K562 (cell line): ENCODE data around the gene MALAT1. TPM values are rescaled to one million over a fixed set of nuclear protein-coding genes. Genes with fewer than 3 reads are reported as not detected.

ENCODE experiments used
- ATF4 ChIP-seq: fragments of 450-650 bp; formaldehyde crosslinking; IDR thresholded peaks from 2 replicates; pipeline ENCODE4 v1.4.0; 2022; ENCODE audit warnings: mild to moderate bottlenecking, moderate library complexity
- ATF7 ChIP-seq: fragments of 450-650 bp; IDR thresholded peaks from 2 replicates; pipeline ENCODE4 v1.7.1; 2014; ENCODE audit warnings: mild to moderate bottlenecking, moderate library complexity
- CHD2 ChIP-seq: IDR thresholded peaks from 2 replicates; pipeline ENCODE4 v1.6.1; 2011; ENCODE audit warnings: low read depth, low read length
- CTBP1 ChIP-seq: fragments of 450-650 bp; IDR thresholded peaks from 2 replicates; pipeline ENCODE4 v1.6.1; 2016; ENCODE audit warnings: borderline replicate concordance
- FOSL1 ChIP-seq: fragments of 200-800 bp; sonication (Bioruptor generic); conservative IDR thresholded peaks from 2 replicates; pipeline ENCODE4 v1.6.1; 2016; ENCODE audit warnings: missing genetic modification characterization, missing compliant biosample characterization
- HNRNPL ChIP-seq: fragments of 200-400 bp; formaldehyde crosslinking; IDR thresholded peaks from 2 replicates; pipeline ENCODE4 v1.6.1; 2017; ENCODE audit warnings: low read depth, mild to moderate bottlenecking, low read length
- HNRNPUL1 ChIP-seq: fragments of 200-400 bp; formaldehyde crosslinking; IDR thresholded peaks from 2 replicates; pipeline ENCODE4 v1.6.1; 2017; ENCODE audit warnings: low read length
- ILF3 ChIP-seq: fragments of 450-650 bp; IDR thresholded peaks from 2 replicates; pipeline ENCODE4 v1.6.1; 2018; ENCODE audit warnings: antibody characterized with exemption, mild to moderate bottlenecking, moderate library complexity, borderline replicate concordance
- KLF10 ChIP-seq: fragments of 250-450 bp; sonication (Bioruptor Pico); IDR thresholded peaks from 2 replicates; pipeline ENCODE4 v1.6.1; 2021; ENCODE audit warnings: matching md5 sums
- MAFK ChIP-seq: IDR thresholded peaks from 2 replicates; pipeline ENCODE4 v1.6.1; 2011; ENCODE audit warnings: low read length, improper control_type of control experiment
- MECOM ChIP-seq: fragments of 250-450 bp; sonication (Bioruptor Pico); IDR thresholded peaks from 2 replicates; pipeline ENCODE4 v1.8.0; 2022; ENCODE audit warnings: inconsistent platforms
- MED1 ChIP-seq: sonication (generic); formaldehyde crosslinking; IDR thresholded peaks from 2 replicates; pipeline ENCODE4 v1.8.1; 2023; ENCODE audit warnings: missing genetic modification reagents, borderline replicate concordance
- MXI1 ChIP-seq: IDR thresholded peaks from 2 replicates; pipeline ENCODE4 v1.6.1; 2011; ENCODE audit warnings: low read depth, mild to moderate bottlenecking, improper control_type of control experiment, low read length
- NCOR1 ChIP-seq: fragments of 450-650 bp; IDR thresholded peaks from 2 replicates; pipeline ENCODE4 v1.6.1; 2016; ENCODE audit warnings: mild to moderate bottlenecking, moderate library complexity
- NFXL1 ChIP-seq: fragments of 450-650 bp; formaldehyde crosslinking; IDR thresholded peaks from 2 replicates; pipeline ENCODE4 v1.4.0; 2021; ENCODE audit warnings: mild to moderate bottlenecking
- NR2C1 ChIP-seq, 2 experiments: fragments of 450-650 bp; IDR thresholded peaks; 2 replicates each; pipeline ENCODE4 v1.6.1; 2017; ENCODE audit warnings: mild to moderate bottlenecking in 2 of 2, antibody characterized with exemption in 1 of 2, inconsistent platforms in 1 of 2, missing compliant biosample characterization in 1 of 2, missing genetic modification characterization in 1 of 2
- PHB ChIP-seq: fragments of 250-450 bp; sonication (Bioruptor Pico); IDR thresholded peaks from 2 replicates; pipeline ENCODE4 v1.5.0; 2021
- PRPF4 ChIP-seq: fragments of 200-400 bp; formaldehyde crosslinking; IDR thresholded peaks from one replicate; pipeline ENCODE4 v1.6.1; 2017; ENCODE audit warnings: low read length, low read depth, mild to moderate bottlenecking; ENCODE audit not compliant: insufficient read depth, poor library complexity, severe bottlenecking
- RBFOX2 ChIP-seq: fragments of 200-400 bp; formaldehyde crosslinking; IDR thresholded peaks from 2 replicates; pipeline ENCODE4 v1.6.1; 2017; ENCODE audit warnings: low read depth, mild to moderate bottlenecking, low read length, moderate library complexity
- SMARCA5 ChIP-seq: fragments of 450-650 bp; IDR thresholded peaks from 2 replicates; pipeline ENCODE4 v1.6.1; 2016
- SMARCB1 ChIP-seq: IDR thresholded peaks from 2 replicates; pipeline ENCODE4 v1.6.1; 2011; ENCODE audit warnings: improper control_type of control experiment, low read depth; ENCODE audit not compliant: insufficient read length
- SP1 ChIP-seq: sonication (generic); formaldehyde crosslinking; IDR thresholded peaks from 2 replicates; pipeline ENCODE4 v1.8.1; 2022; ENCODE audit warnings: mild to moderate bottlenecking, missing genetic modification reagents
- SREBF2 ChIP-seq: sonication (generic); formaldehyde crosslinking; IDR thresholded peaks from 2 replicates; pipeline ENCODE4 v1.4.0; 2020; ENCODE audit warnings: mild to moderate bottlenecking, missing genetic modification reagents
- ZBED1 ChIP-seq: IDR thresholded peaks from 2 replicates; pipeline ENCODE4 v1.6.1; 2014
- ZKSCAN3 ChIP-seq: fragments of 250-450 bp; sonication (Bioruptor Pico); IDR thresholded peaks from 2 replicates; pipeline ENCODE4 v1.4.0; 2020
- ZNF445 ChIP-seq: fragments of 250-450 bp; sonication (Bioruptor Pico); IDR thresholded peaks from 2 replicates; pipeline ENCODE4 v1.4.0; 2020; ENCODE audit warnings: low read depth, mild to moderate bottlenecking, moderate library complexity
- ZNF551 ChIP-seq: fragments of 250-450 bp; sonication (Bioruptor Pico); IDR thresholded peaks from 2 replicates; pipeline ENCODE4 v1.5.0; 2021; ENCODE audit warnings: mild to moderate bottlenecking, moderate library complexity
- ZNF584 ChIP-seq: fragments of 200-800 bp; sonication (Bioruptor generic); IDR thresholded peaks from 2 replicates; pipeline ENCODE4 v1.6.1; 2016; ENCODE audit warnings: low read depth, mild to moderate bottlenecking, missing genetic modification characterization, missing compliant biosample characterization
- ZNF639 ChIP-seq, 2 experiments: fragments of 200-800 bp in 1 of 2; sonication (Bioruptor generic) in 1 of 2; sonication (generic) in 1 of 2; formaldehyde crosslinking in 1 of 2; IDR thresholded peaks in 1 of 2; conservative IDR thresholded peaks in 1 of 2; 2 replicates each; pipeline versions ENCODE4 v1.5.0 to v1.6.1; 2016 to 2020; ENCODE audit warnings: missing compliant biosample characterization in 1 of 2, missing genetic modification characterization in 1 of 2, missing genetic modification reagents in 1 of 2
- ZNF830 ChIP-seq: fragments of 250-450 bp; sonication (Bioruptor Pico); IDR thresholded peaks from 2 replicates; pipeline ENCODE4 v1.5.0; 2021; ENCODE audit warnings: mild to moderate bottlenecking
- polyA plus RNA-seq, 8 experiments: library from polyadenylated mRNA; depleted of rRNA in 4 of 8; stranded (reverse) in 5 of 8; unstranded in 3 of 8; fragments of >200 nt; fragmentation: Nextera tagmentation in 2 of 8; fragmentation: Illumina TruSeq in 1 of 8; extraction: Ambion mirVana in 2 of 8; extraction: Trizol in 1 of 8; gene quantifications; 2 replicates each; pipeline versions ENCODE4 v1.2.1 to v1.2.3, GENCODE V29; 2011 to 2014; ENCODE audit warnings: inconsistent platforms in 1 of 8, missing spikeins in 1 of 8
- total RNA-seq, 7 experiments: library from RNA; depleted of rRNA in 6 of 7; stranded (reverse); fragments of >200 nt in 6 of 7; fragmentation: Illumina TruSeq in 2 of 7; extraction: Trizol in 2 of 7; gene quantifications; 2 replicates each; pipeline versions ENCODE4 v1.2.1 to v1.2.3, GENCODE V29; 2011 to 2021; ENCODE audit warnings: low replicate concordance in 1 of 7

MALAT1 gene
- total and polyA plus RNA-seq, 9 of the 15 experiments (the other 6 are each of a cell fraction or from before 2014, with no cell fraction given) = 363 to 8,715 (median 2,351) TPM

GRCh38 chr11:65504674-65505465, 6.0 kb downstream of the MALAT1 start (continued):
- TF ChIP-seq ZNF639 (CRISPR knock-in tag; conservative IDR thresholded peaks at IDR 0.05 in 1 of 2, IDR thresholded peaks at IDR 0.05 in 1 of 2) (no peak; a peak in 1 of 4 replicates), ATF4 (CRISPR knock-in tag) (peak; percentile 60; the same call in 1 of the 2 replicates), ZNF830 (peak; percentile 90; the same call in 1 of the 2 replicates), SREBF2 (CRISPR knock-in tag) (no peak), NFXL1 (CRISPR knock-in tag) (0 out of 2 replicates have a peak, but pooled peaks have one; percentile 27), SP1 (CRISPR knock-in tag) (no peak), MED1 (CRISPR knock-in tag) (no peak), MAFK (0 out of 2 replicates have a peak, but pooled peaks have one; percentile 4), ATF7 (no peak), CTBP1 (no peak), RBFOX2 (peak; percentile 64), MXI1 (peak; percentile 54), ZBED1 (peak; percentile 89; the same call in 1 of the 2 replicates), MECOM (no peak), ZNF584 (CRISPR knock-in tag) (no peak), SMARCB1 (no peak), PRPF4 (no peak), PHB (CRISPR knock-in tag) (peak; percentile 92; the same call in 1 of the 2 replicates), CHD2 (peak; percentile 27; the same call in 1 of the 2 replicates), HNRNPL (peak; percentile 79; the same call in 1 of the 2 replicates), ZKSCAN3 (CRISPR knock-in tag) (no peak), SMARCA5 (no peak), HNRNPUL1 (peak; percentile 16), KLF10 (CRISPR knock-in tag) (peak; percentile 17; the same call in 1 of the 2 replicates), NCOR1 (peak; percentile 39; the same call in 1 of the 2 replicates), ILF3 (peak; percentile 96), NR2C1 (IDR thresholded peaks at IDR 0.05) (no peak), NR2C1 (tag; IDR thresholded peaks at IDR 0.05) (no peak), FOSL1 (tag) (no peak), ZNF445 (CRISPR knock-in tag) (peak; percentile 80), ZNF551 (CRISPR knock-in tag) (peak; percentile 87)
